Stimulated activated memory B cell treated with anti-CD40 and anti-IgM and Interleukin-4, amounts not matched to agents 10 μg/mL and 1 μg/mL and 100 μg/mL, for 72 hours (primary cell): ENCODE data around the gene NKX2-4.
A peak's percentile ranks its signal among the peaks of the same experiment; 100 is the strongest.
"Not testable (repeated sequence)": the region's sequence is repeated elsewhere in the genome, so short reads cannot be mapped to it uniquely, and the experiment has no call there.

Experiments
- ATAC-seq: fragments of 150-1000 bp; cut with Tn5 transposase; 2 replicates; pipeline ENCODE4 v1.10.0; 2021
- H3K27ac Mint-ChIP-seq: one replicate; pipeline ENCODE4 v1.8.0; 2022; ENCODE audit warnings: mild to moderate bottlenecking, mixed read lengths
- H3K27me3 Mint-ChIP-seq: one replicate; pipeline ENCODE4 v1.8.0; 2022; ENCODE audit warnings: mixed read lengths
- H3K36me3 Mint-ChIP-seq: one replicate; pipeline ENCODE4 v1.8.0; 2022; ENCODE audit warnings: mixed read lengths
- H3K4me1 Mint-ChIP-seq: one replicate; pipeline ENCODE4 v1.8.0; 2022; ENCODE audit warnings: mixed read lengths
- H3K4me3 Mint-ChIP-seq: one replicate; pipeline ENCODE4 v1.8.0; 2022; ENCODE audit warnings: mild to moderate bottlenecking, moderate library complexity, mixed read lengths
- H3K9me3 Mint-ChIP-seq: one replicate; pipeline ENCODE4 v1.8.0; 2022; ENCODE audit warnings: mixed read lengths

Gene NKX2-4

DNA sequence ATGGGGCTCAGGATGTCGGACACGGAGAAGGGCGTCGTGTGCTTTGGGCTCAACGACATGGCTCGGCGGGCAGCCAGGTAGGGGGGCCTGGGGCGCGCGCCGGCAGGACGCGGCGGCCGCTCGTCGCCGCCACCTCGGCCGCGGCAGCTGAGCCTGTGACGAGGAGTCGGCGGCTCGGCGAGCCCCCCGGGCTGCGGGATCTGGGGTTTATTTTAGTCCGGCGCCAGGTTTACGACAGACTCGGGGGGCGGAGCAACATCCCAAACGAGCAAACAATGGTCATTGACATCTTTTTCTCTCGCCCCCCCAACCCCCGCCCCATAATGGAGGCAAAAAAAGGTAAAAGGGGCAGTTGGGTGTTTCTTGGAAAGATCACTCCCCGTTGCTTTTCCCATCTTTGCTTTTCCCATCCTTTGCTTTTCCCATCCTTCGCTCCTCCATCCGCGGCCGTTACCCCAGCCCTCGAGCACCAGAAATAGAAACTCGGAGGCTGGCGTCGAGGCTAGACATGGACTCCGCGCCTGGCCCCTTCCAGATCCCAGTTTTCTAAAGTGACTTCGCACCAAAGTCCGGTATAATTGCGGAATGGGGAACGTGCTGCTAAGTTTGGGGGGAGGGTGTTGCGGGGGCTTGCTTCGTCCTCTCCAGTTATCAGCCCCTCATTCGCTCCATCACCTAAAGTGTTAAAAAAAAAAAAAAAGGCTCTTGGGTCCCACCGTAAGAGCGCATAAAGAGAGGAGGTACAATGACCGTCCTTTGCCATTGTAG, at the start of gene NKX2-4:
TSS of gene NKX2-4 (minus strand) at position 186 of the 768 bp plus-strand sequence. CDS start at position 59, 127 bp downstream.
- Mint-ChIP-seq H3K27ac (no peak within 1 kb of the TSS), H3K27me3 (peaks cover 64% of the 10 kb centered on the region), H3K9me3 (no peaks in the 10 kb centered on the region), H3K4me3 (peak within 1 kb of the TSS; percentile 58), H3K36me3 (no peaks in the 10 kb centered on the region), H3K4me1 (peaks cover 12% of the 10 kb centered on the region)
- ATAC-seq, result no peak

GRCh38 chr20:21437816-21438215, 40.5 kb upstream of the NKX2-4 start:
- Mint-ChIP-seq H3K27ac (no peak overlapping the region), H3K27me3 (peaks cover 14% of the 10 kb centered on the region), H3K4me3 (no peak overlapping the region), H3K4me1 (no peaks in the 10 kb centered on the region), H3K36me3 (no peaks in the 10 kb centered on the region), H3K9me3 (no peaks in the 10 kb centered on the region)
- ATAC-seq, result no peak

DNA sequence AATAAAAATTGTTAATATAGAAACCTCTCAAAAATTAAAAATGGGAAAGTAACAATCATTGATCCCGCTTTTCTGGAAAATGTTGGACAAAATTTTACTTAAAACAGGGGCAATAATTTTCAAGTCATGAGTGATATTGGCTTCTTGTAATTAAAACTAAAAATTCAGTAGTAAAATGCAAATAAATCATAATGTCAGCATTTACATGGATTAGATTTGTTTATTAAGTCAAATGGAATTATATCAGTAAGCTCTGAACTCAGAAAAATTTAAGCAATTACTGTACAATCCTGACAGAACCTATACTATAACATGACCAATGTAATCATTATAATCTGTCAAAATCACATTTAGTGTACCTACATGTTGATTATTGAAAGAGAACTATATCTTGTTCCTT, 39.9 kb upstream of the NKX2-4 start:
- Mint-ChIP-seq H3K9me3 (no peaks in the 10 kb centered on the region), H3K27ac (no peak overlapping the region), H3K27me3 (peaks cover 18% of the 10 kb centered on the region), H3K4me3 (no peak overlapping the region), H3K36me3 (no peaks in the 10 kb centered on the region), H3K4me1 (no peaks in the 10 kb centered on the region)
- no peak for ATAC-seq

DNA sequence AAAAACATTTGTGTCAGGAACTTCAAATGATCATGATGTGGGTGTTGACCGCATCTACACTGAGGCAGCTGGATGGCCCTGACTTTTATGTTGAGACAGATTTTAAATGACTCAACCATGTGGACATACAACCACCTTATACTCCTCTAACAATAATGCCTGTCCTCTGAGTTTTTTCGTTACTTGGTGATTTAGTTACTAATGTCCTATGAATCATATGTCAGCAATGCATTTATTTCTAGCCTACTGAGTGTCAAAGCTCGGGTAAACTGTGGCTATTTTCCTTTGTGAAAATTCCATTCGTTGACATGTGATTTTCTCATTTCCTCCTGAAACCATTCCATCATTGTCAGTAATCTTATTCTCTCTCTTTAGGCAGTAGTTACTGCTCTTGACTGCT, 38.9 kb upstream of the NKX2-4 start:
- no peak overlapping the region for H3K4me3 Mint-ChIP-seq
- no peak overlapping the region for H3K27ac Mint-ChIP-seq
- ATAC-seq, result no peak
- peaks cover 14% of the 10 kb centered on the region for H3K27me3 Mint-ChIP-seq
- no peaks in the 10 kb centered on the region for H3K36me3 Mint-ChIP-seq
- no peaks in the 10 kb centered on the region for H3K4me1 Mint-ChIP-seq
- H3K9me3 Mint-ChIP-seq, result no peaks in the 10 kb centered on the region

DNA sequence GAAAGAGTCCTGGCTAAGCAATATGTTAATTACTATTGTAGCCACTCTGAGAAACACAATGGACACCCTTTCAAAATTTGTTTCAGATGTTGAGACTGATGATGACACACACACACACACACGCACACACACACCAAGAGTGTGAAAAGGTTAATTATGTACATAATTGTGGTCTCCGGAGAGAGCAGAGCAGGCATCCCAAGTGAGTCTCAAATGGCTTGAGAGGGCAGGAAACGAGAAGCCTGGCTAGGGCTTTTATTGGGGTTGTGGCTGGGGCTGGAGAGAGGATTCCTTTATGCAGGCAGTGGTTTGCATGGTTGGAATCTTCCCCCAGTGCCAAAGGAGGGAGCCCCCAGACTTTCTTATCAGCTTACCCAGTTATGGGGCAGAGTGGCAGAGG, 38.2 kb upstream of the NKX2-4 start:
- H3K36me3 Mint-ChIP-seq, result no peaks in the 10 kb centered on the region
- no peak for ATAC-seq
- H3K27ac Mint-ChIP-seq, result no peak overlapping the region
- no peaks in the 10 kb centered on the region for H3K4me1 Mint-ChIP-seq
- H3K4me3 Mint-ChIP-seq, result no peak overlapping the region
- no peaks in the 10 kb centered on the region for H3K9me3 Mint-ChIP-seq
- H3K27me3 Mint-ChIP-seq, result peaks cover 10% of the 10 kb centered on the region

GRCh38 chr20:21433329-21433890, 36.1 kb upstream of the NKX2-4 start:
- Mint-ChIP-seq H3K9me3 (no peaks in the 10 kb centered on the region), H3K27ac (no peak overlapping the region), H3K36me3 (no peaks in the 10 kb centered on the region), H3K4me1 (no peaks in the 10 kb centered on the region), H3K27me3 (peaks cover 23% of the 10 kb centered on the region), H3K4me3 (no peak overlapping the region)
- ATAC-seq, result no peak

GRCh38 chr20:21432911-21433310, 35.6 kb upstream of the NKX2-4 start:
- Mint-ChIP-seq H3K9me3 (no peaks in the 10 kb centered on the region), H3K27me3 (peaks cover 25% of the 10 kb centered on the region), H3K36me3 (no peaks in the 10 kb centered on the region), H3K4me1 (no peaks in the 10 kb centered on the region), H3K4me3 (no peak overlapping the region), H3K27ac (no peak overlapping the region)
- no peak for ATAC-seq

GRCh38 chr20:21430020-21430419, 32.7 kb upstream of the NKX2-4 start:
- Mint-ChIP-seq H3K9me3 (peaks cover 16% of the 10 kb centered on the region), H3K4me3 (no peak overlapping the region), H3K27me3 (peaks cover 25% of the 10 kb centered on the region), H3K4me1 (no peaks in the 10 kb centered on the region), H3K36me3 (peaks cover 2% of the 10 kb centered on the region), H3K27ac (no peak overlapping the region)
- ATAC-seq, result no peak

GRCh38 chr20:21424846-21425245, 27.5 kb upstream of the NKX2-4 start:
- no peak for ATAC-seq
- Mint-ChIP-seq H3K27ac (no peak overlapping the region), H3K4me1 (no peaks in the 10 kb centered on the region), H3K9me3 (peaks cover 52% of the 10 kb centered on the region), H3K36me3 (peaks cover 11% of the 10 kb centered on the region), H3K27me3 (peaks cover 34% of the 10 kb centered on the region), H3K4me3 (no peak overlapping the region)

DNA sequence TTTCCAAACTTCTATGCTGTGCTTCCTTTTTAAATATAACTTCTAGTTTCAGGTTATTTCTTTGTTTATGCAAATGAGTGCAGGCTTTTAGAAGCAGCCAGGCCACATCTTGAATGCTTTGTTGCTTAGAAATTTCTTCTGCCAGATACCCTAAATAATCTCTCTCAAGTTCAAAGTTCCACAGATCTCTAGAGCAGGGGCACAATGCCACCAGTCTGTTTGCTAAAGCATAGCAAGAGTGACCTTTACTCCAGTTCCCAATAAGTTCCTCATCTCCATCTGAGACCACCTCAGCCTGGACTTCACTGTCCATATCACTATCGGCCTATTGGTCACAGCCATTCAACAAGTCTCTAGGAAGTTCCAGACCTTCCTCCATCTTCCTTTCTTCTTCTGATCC, 26.4 kb upstream of the NKX2-4 start:
- not testable (repeated sequence) for H3K4me1 Mint-ChIP-seq, H3K27ac Mint-ChIP-seq, ATAC-seq, H3K4me3 Mint-ChIP-seq
- Mint-ChIP-seq H3K36me3 (peaks cover 11% of the 10 kb centered on the region), H3K27me3 (peaks cover 30% of the 10 kb centered on the region), H3K9me3 (peaks cover 56% of the 10 kb centered on the region)

DNA sequence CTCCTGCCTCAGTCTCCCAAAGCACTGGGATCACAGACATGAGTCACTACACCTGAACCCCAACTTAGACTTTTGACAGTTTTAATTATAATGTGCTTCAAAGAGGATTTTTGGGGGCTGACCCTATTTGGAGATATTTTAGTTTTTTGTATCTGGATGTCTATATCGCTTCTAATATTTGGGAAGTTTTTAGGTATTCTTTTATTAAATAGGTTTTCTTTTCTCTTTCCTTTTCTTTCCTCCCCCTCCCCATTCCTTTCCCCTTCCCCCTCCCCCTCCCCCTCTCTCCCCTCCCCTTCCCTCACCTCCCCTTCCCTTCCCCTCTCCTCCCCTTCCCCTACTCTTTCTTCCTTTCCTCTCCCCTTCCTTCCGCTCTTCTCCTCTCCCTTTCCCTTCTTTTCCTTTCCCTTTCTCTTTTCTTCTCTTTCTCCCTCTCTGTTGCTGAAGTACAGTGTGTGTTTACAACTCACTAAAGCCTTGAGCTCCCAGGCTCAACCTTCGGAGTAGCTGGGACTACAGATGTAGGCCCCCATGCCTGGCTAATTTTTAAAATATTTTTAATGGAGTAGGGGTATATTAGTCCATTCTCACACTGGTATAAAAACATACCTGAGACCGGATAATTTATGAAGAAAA, 24.4 kb upstream of the NKX2-4 start:
- Mint-ChIP-seq H3K36me3 (peaks cover 11% of the 10 kb centered on the region), H3K9me3 (peaks cover 54% of the 10 kb centered on the region)

DNA sequence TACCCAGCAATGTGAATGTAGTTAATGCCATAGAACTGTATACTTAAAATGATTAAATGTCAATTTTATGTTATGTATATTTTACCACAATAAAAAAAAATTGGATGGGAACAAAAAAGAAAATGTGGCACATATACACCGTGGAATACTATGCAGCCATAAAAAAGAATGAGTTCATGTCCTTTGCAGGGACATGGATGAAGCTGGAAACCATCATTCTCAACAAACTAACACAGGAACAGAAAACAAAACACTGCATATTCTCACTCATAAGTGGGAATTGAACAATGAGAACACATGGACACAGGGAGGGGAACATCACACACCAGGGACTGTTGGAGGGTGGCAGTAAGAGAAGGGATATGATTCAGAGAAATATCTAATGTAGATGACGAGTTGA, 21.8 kb upstream of the NKX2-4 start:
- Mint-ChIP-seq H3K27me3 (peaks cover 59% of the 10 kb centered on the region), H3K9me3 (peaks cover 33% of the 10 kb centered on the region)
- H3K36me3 Mint-ChIP-seq, H3K4me1 Mint-ChIP-seq, H3K4me3 Mint-ChIP-seq, H3K27ac Mint-ChIP-seq, ATAC-seq: not testable (repeated sequence)

More for the DNA sequence above, 24.4 kb upstream of the NKX2-4 start:
- no peak overlapping the region for H3K4me3 Mint-ChIP-seq
- H3K27me3 Mint-ChIP-seq, result peaks cover 33% of the 10 kb centered on the region
- no peaks in the 10 kb centered on the region for H3K4me1 Mint-ChIP-seq
- no peak for ATAC-seq
- H3K27ac Mint-ChIP-seq, result no peak overlapping the region

DNA sequence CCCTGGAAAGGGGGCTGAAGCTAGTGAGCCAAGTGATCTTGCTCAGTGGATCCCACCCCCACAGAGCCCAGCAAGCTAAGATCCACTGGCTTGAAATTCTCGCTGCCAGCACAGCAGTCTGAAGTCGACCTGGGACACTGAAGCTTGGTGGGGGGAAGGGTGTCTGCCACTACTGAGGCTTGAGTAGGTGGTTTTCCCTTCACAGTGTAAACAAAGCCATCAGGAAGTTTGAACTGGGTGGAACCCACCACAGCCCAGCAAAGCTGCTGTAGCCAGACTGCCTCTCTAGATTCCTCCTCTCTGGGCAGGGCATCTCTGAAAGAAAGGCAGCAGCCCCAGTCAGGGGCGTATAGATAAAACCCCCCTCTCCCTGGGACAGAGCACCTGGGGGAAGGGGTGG, 16.7 kb upstream of the NKX2-4 start:
- Mint-ChIP-seq H3K27me3 (peaks cover 72% of the 10 kb centered on the region), H3K9me3 (peaks cover 14% of the 10 kb centered on the region)
- ATAC-seq, H3K4me3 Mint-ChIP-seq, H3K4me1 Mint-ChIP-seq, H3K36me3 Mint-ChIP-seq, H3K27ac Mint-ChIP-seq: not testable (repeated sequence)

GRCh38 chr20:21411725-21412124, 14.4 kb upstream of the NKX2-4 start:
- peaks cover 71% of the 10 kb centered on the region for H3K27me3 Mint-ChIP-seq
- ATAC-seq, result no peak
- H3K36me3 Mint-ChIP-seq, result peaks cover 5% of the 10 kb centered on the region
- H3K9me3 Mint-ChIP-seq, result peaks cover 17% of the 10 kb centered on the region
- H3K27ac Mint-ChIP-seq, result no peak overlapping the region
- H3K4me1 Mint-ChIP-seq, result no peaks in the 10 kb centered on the region
- no peak overlapping the region for H3K4me3 Mint-ChIP-seq

DNA sequence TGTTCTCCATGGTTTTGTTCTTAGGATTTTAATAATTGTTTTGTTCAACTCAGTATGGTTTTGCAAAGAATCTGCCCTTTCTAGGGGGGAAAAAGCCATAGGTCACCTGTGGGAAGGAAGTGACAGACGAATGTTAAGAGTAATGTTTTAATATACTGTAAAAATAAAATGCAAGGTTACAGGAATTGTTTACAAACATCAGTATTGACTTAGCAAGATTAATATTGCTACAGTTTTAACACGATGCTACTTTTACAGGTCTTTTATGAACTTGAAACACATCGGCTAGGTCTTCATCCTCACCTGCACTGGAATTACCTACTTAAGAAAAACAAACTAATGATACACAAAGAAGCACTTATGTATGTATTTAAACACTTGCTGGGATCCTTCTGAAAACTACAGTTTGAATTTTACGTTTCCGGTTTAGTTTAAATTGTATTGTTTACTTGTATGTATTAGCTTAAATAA, 1.7 kb upstream of the NKX2-4 start:
- ATAC-seq, result no peak
- Mint-ChIP-seq H3K27me3 (peaks cover 57% of the 10 kb centered on the region), H3K4me3 (no peak overlapping the region), H3K9me3 (no peaks in the 10 kb centered on the region), H3K36me3 (no peaks in the 10 kb centered on the region), H3K4me1 (peaks cover 6% of the 10 kb centered on the region), H3K27ac (no peak overlapping the region)
